Breast epithelium (tissue), 3 donors: Measurements from ENCODE around the gene CCDC150.

ENCODE experiments used
- POLR2A ChIP-seq: fragments of 450-650 bp; IDR thresholded peaks from one replicate; pipeline ENCODE4 v1.6.1; 2016; ENCODE audit warnings: antibody characterized with exemption, mild to moderate bottlenecking, moderate library complexity
- POLR2AphosphoS5 ChIP-seq, 3 donors: sonication (generic); formaldehyde crosslinking; IDR thresholded peaks; one replicate each; pipeline ENCODE4 v1.6.1; 2017; ENCODE audit warnings: antibody characterized with exemption in 3 of 3
- TF ChIP-seq, protein P1 (sequence below), 3 donors: fragments of 450-650 bp; IDR thresholded peaks; one replicate each; pipeline ENCODE4 v1.5.1; 2016 to 2017; ENCODE audit warnings: antibody characterized with exemption in 3 of 3, mild to moderate bottlenecking in 3 of 3, moderate library complexity in 3 of 3

DNA sequence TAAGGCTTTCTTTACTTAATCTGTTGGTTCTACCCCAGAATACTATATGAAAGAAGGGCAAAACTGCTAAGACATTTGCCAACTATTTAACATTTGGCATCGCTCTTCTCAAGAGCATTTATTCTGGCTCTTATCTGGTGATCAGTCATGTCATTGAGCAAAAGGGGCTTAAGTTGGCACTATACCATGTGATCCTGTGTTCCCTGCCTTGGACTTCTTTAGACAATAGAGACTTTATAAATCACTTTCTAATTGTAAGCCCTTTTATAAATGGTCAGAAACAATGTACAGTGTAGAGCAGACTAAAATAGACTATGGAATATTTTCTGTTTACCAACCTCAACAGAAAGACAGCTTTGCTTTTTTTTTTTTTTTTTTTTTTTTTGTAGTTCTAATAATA is 107.9 kb downstream of the CCDC150 start:
- TF ChIP-seq, protein P1, sequence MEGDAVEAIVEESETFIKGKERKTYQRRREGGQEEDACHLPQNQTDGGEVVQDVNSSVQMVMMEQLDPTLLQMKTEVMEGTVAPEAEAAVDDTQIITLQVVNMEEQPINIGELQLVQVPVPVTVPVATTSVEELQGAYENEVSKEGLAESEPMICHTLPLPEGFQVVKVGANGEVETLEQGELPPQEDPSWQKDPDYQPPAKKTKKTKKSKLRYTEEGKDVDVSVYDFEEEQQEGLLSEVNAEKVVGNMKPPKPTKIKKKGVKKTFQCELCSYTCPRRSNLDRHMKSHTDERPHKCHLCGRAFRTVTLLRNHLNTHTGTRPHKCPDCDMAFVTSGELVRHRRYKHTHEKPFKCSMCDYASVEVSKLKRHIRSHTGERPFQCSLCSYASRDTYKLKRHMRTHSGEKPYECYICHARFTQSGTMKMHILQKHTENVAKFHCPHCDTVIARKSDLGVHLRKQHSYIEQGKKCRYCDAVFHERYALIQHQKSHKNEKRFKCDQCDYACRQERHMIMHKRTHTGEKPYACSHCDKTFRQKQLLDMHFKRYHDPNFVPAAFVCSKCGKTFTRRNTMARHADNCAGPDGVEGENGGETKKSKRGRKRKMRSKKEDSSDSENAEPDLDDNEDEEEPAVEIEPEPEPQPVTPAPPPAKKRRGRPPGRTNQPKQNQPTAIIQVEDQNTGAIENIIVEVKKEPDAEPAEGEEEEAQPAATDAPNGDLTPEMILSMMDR (IDR thresholded peaks at IDR 0.05): no peak
- no peak for TF ChIP-seq POLR2A
- no peak for TF ChIP-seq POLR2AphosphoS5 (IDR thresholded peaks at IDR 0.05)
